ENCODE measurements around the gene DPF1. TPM values are rescaled to one million over a fixed set of nuclear protein-coding genes. Genes with fewer than 3 reads are reported as not detected.

DPF1 gene
- total RNA-seq, 1 experiment from 2014 or later, result 1.7 TPM

- DNase-seq (ENCODE audit: extremely low read depth, low read depth), result no peak
Observed at GRCh38 chr19:38221919-38222830, 1.8 kb downstream of the DPF1 start.

GRCh38 chr19:38221421-38221820 lies 2.6 kb downstream of the DPF1 start:
- no peak for DNase-seq (ENCODE audit: extremely low read depth, low read depth)

- DNase-seq (ENCODE audit: extremely low read depth, low read depth), result no peak
Observed at GRCh38 chr19:38219221-38219620, 4.8 kb downstream of the DPF1 start.

GRCh38 chr19:38218204-38218603 lies 5.8 kb downstream of the DPF1 start:
- DNase-seq (ENCODE audit: extremely low read depth, low read depth), result no peak

- no peak for DNase-seq (ENCODE audit: extremely low read depth, low read depth)
Observed at GRCh38 chr19:38216785-38217641, 7.0 kb downstream of the DPF1 start.

GRCh38 chr19:38213911-38214625 lies 10.0 kb downstream of the DPF1 start:
- no peak for DNase-seq (ENCODE audit: extremely low read depth, low read depth)

- no peak for DNase-seq (ENCODE audit: extremely low read depth, low read depth)
Observed at GRCh38 chr19:38213469-38213868, 10.6 kb downstream of the DPF1 start.

- DNase-seq (ENCODE audit: extremely low read depth, low read depth), result no peak
Observed at GRCh38 chr19:38211766-38212165, 12.3 kb downstream of the DPF1 start.

GRCh38 chr19:38211151-38211591 lies 12.9 kb downstream of the DPF1 start:
- DNase-seq (ENCODE audit: extremely low read depth, low read depth), result no peak

GRCh38 chr19:38210458-38210987 lies 13.5 kb downstream of the DPF1 start:
- DNase-seq (ENCODE audit: extremely low read depth, low read depth), result no peak

- DNase-seq (ENCODE audit: extremely low read depth, low read depth), result no peak
Observed at GRCh38 chr19:38209671-38210457, 14.2 kb downstream of the DPF1 start.

GRCh38 chr19:38209152-38209551 lies 14.9 kb downstream of the DPF1 start:
- no peak for DNase-seq (ENCODE audit: extremely low read depth, low read depth)

- no peak for DNase-seq (ENCODE audit: extremely low read depth, low read depth)
Observed at GRCh38 chr19:38208571-38208970, 15.5 kb downstream of the DPF1 start.

- DNase-seq (ENCODE audit: extremely low read depth, low read depth), result no peak
Observed at GRCh38 chr19:38207543-38207942, 16.5 kb downstream of the DPF1 start.

GRCh38 chr19:38206928-38207327 lies 17.1 kb downstream of the DPF1 start:
- DNase-seq (ENCODE audit: extremely low read depth, low read depth), result no peak

- DNase-seq (ENCODE audit: extremely low read depth, low read depth), result no peak
Observed at GRCh38 chr19:38206006-38206745, 17.8 kb downstream of the DPF1 start.

- no peak for DNase-seq (ENCODE audit: extremely low read depth, low read depth)
Observed at GRCh38 chr19:38204728-38205127, 19.3 kb downstream of the DPF1 start.

GRCh38 chr19:38204096-38204495 lies 19.9 kb downstream of the DPF1 start:
- no peak for DNase-seq (ENCODE audit: extremely low read depth, low read depth)

- no peak for DNase-seq (ENCODE audit: extremely low read depth, low read depth)
Observed at GRCh38 chr19:38203197-38203596, 20.8 kb downstream of the DPF1 start.
